ENCODE results near the gene TRAFD1. TPM values are rescaled to one million over a fixed set of nuclear protein-coding genes. Genes with fewer than 3 reads are reported as not detected.

TRAFD1 gene
- total and polyA plus RNA-seq, 2 of the 13 experiments (the other 11 are each of a cell fraction or from before 2014, with no cell fraction given) = 9.5 to 20.9 TPM

DNA sequence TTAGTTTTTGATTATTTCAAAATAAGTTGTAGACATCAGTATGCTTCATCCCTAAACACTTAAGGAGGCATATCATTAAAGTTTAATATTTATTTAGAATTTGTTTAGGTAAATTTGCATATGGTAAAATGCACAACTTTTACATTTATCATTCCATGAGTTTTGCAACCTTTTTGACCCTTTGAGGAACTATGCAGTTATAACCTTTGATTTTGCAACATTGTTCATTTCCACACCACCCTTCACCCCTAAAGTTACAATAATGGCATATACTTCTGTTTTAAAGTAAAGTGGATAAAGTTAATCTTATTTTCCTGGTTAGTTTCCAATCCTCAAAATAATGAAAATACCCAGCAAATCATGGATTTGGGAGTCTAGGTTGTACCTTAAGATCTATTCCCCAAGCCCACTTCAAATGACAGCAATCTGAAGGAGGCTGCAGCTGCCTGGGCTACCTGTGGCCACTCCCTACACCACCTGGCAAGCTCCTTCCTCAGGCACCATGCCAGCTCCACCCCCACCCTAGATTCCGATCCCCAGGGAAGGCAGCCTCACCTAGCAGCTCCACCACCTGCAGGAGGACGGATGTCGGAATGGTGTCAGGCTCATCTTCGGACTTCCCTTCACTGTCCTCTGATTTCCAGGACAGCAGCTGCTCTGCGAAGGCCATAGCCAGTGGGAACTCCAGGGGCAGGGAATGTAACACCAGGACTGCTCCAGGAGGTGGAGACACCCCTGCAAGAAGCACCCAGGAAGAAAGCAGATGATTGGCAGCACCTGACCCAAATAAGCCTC lies 65.1 kb downstream of the TRAFD1 start (continued):
- TF ChIP-seq, protein P1, sequence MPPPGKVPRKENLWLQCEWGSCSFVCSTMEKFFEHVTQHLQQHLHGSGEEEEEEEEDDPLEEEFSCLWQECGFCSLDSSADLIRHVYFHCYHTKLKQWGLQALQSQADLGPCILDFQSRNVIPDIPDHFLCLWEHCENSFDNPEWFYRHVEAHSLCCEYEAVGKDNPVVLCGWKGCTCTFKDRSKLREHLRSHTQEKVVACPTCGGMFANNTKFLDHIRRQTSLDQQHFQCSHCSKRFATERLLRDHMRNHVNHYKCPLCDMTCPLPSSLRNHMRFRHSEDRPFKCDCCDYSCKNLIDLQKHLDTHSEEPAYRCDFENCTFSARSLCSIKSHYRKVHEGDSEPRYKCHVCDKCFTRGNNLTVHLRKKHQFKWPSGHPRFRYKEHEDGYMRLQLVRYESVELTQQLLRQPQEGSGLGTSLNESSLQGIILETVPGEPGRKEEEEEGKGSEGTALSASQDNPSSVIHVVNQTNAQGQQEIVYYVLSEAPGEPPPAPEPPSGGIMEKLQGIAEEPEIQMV (CRISPR knock-in tag; IDR thresholded peaks at IDR 0.05; ENCODE audit: low read depth) = no peak
- TF ChIP-seq, protein P2, sequence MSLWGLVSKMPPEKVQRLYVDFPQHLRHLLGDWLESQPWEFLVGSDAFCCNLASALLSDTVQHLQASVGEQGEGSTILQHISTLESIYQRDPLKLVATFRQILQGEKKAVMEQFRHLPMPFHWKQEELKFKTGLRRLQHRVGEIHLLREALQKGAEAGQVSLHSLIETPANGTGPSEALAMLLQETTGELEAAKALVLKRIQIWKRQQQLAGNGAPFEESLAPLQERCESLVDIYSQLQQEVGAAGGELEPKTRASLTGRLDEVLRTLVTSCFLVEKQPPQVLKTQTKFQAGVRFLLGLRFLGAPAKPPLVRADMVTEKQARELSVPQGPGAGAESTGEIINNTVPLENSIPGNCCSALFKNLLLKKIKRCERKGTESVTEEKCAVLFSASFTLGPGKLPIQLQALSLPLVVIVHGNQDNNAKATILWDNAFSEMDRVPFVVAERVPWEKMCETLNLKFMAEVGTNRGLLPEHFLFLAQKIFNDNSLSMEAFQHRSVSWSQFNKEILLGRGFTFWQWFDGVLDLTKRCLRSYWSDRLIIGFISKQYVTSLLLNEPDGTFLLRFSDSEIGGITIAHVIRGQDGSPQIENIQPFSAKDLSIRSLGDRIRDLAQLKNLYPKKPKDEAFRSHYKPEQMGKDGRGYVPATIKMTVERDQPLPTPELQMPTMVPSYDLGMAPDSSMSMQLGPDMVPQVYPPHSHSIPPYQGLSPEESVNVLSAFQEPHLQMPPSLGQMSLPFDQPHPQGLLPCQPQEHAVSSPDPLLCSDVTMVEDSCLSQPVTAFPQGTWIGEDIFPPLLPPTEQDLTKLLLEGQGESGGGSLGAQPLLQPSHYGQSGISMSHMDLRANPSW (CRISPR knock-in tag; IDR thresholded peaks at IDR 0.05; ENCODE audit: borderline replicate concordance) = no peak
- TF ChIP-seq, protein P3, sequence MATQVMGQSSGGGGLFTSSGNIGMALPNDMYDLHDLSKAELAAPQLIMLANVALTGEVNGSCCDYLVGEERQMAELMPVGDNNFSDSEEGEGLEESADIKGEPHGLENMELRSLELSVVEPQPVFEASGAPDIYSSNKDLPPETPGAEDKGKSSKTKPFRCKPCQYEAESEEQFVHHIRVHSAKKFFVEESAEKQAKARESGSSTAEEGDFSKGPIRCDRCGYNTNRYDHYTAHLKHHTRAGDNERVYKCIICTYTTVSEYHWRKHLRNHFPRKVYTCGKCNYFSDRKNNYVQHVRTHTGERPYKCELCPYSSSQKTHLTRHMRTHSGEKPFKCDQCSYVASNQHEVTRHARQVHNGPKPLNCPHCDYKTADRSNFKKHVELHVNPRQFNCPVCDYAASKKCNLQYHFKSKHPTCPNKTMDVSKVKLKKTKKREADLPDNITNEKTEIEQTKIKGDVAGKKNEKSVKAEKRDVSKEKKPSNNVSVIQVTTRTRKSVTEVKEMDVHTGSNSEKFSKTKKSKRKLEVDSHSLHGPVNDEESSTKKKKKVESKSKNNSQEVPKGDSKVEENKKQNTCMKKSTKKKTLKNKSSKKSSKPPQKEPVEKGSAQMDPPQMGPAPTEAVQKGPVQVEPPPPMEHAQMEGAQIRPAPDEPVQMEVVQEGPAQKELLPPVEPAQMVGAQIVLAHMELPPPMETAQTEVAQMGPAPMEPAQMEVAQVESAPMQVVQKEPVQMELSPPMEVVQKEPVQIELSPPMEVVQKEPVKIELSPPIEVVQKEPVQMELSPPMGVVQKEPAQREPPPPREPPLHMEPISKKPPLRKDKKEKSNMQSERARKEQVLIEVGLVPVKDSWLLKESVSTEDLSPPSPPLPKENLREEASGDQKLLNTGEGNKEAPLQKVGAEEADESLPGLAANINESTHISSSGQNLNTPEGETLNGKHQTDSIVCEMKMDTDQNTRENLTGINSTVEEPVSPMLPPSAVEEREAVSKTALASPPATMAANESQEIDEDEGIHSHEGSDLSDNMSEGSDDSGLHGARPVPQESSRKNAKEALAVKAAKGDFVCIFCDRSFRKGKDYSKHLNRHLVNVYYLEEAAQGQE (IDR thresholded peaks at IDR 0.05; ENCODE audit: borderline replicate concordance in 1 of 2, low read depth in 1 of 2, low read length in 2 of 2) = no peak
- TF ChIP-seq ZKSCAN5 (CRISPR knock-in tag; IDR thresholded peaks at IDR 0.05) = no peak
